B cell (primary cell): ENCODE data around the gene ITGB7. TPM values are rescaled to one million over a fixed set of nuclear protein-coding genes. Genes with fewer than 3 reads are reported as not detected.

Experiments used
- ATAC-seq: fragments of 200-7000 bp; cut with Tn5 transposase; one replicate; pipeline ENCODE4 v1.10.0; 2021; ENCODE audit warnings: low read depth, mild to moderate bottlenecking, moderate number of reproducible peaks, moderate library complexity
- CTCF ChIA-PET: fragments of 350-600 bp; sonication (Branson Sonifier 250); formaldehyde crosslinking; loops from one replicate; lab custom pipeline; 2021; ENCODE audit warnings: antibody characterized with exemption, inconsistent platforms; lab: Charles Lee
- POLR2A ChIA-PET: fragments of 350-600 bp; sonication (Branson Sonifier 250); formaldehyde crosslinking; loops from one replicate; lab custom pipeline; 2021; ENCODE audit warnings: antibody characterized with exemption; lab: Charles Lee
- DNase-seq: peaks from one replicate; pipeline ENCODE4 v3.0.0; 2013
- H2AFZ ChIP-seq: 2 replicates; pipeline ENCODE4 v1.6.1; 2012; ENCODE audit warnings: mild to moderate bottlenecking, low read depth, low read length; ENCODE audit not compliant: insufficient read depth, poor library complexity, severe bottlenecking
- H3K27ac ChIP-seq, 2 donors: 1 replicate in 1 of 2; 2 replicates in 1 of 2; pipeline ENCODE4 v1.5.1; 2012 to 2013; ENCODE audit warnings: low read length in 2 of 2, mild to moderate bottlenecking in 2 of 2, moderate library complexity in 1 of 2
- H3K27me3 ChIP-seq, 4 experiments: fragments of 200-600 bp in 1 of 4; sonication (generic) in 1 of 4; replicated peaks in 1 of 4; 1 replicate in 2 of 4; 2 replicates in 2 of 4; pipeline versions ENCODE4 v1.6.1 to v1.7.0; 2013 to 2016; ENCODE audit warnings: low read length in 3 of 4, mild to moderate bottlenecking in 2 of 4, mixed read lengths in 1 of 4, moderate library complexity in 1 of 4; ENCODE audit not compliant: insufficient read depth in 4 of 4, control insufficient read depth in 3 of 4; ENCODE audit errors: control extremely low read depth in 1 of 4
- H3K36me3 ChIP-seq, 2 experiments: replicated peaks in 1 of 2; 1 replicate in 1 of 2; 2 replicates in 1 of 2; pipeline versions ENCODE4 v1.6.1 to v1.7.1; 2013; ENCODE audit warnings: low read length in 1 of 2; ENCODE audit not compliant: insufficient read depth in 2 of 2, control insufficient read depth in 1 of 2; ENCODE audit errors: control extremely low read depth in 1 of 2, extremely low read depth in 1 of 2
- H3K4me1 ChIP-seq, 2 donors: fragments of 200-600 bp in 1 of 2; sonication (generic) in 1 of 2; 1 replicate in 1 of 2; 2 replicates in 1 of 2; pipeline versions ENCODE4 v1.5.1 to v1.6.1; 2013 to 2017; ENCODE audit warnings: low read length in 2 of 2; ENCODE audit not compliant: control insufficient read depth in 2 of 2, insufficient read depth in 2 of 2
- H3K4me2 ChIP-seq: replicated peaks from 2 replicates; pipeline ENCODE3; 2012; ENCODE audit warnings: mild to moderate bottlenecking, low read depth, low read length; ENCODE audit not compliant: poor library complexity, severe bottlenecking
- H3K4me3 ChIP-seq, 5 experiments: fragments of 200-600 bp in 1 of 5; sonication (generic) in 1 of 5; 1 replicate in 3 of 5; 2 replicates in 2 of 5; pipeline versions ENCODE4 v1.5.1 to v1.7.0; 2011 to 2016; ENCODE audit warnings: low read length in 4 of 5, mild to moderate bottlenecking in 4 of 5, low read depth in 2 of 5, control low read depth in 1 of 5, moderate library complexity in 1 of 5; ENCODE audit not compliant: insufficient read depth in 1 of 5; ENCODE audit errors: control extremely low read depth in 1 of 5, extremely low read depth in 1 of 5
- H3K79me2 ChIP-seq: fragments of 200-600 bp; sonication (generic); one replicate; pipeline ENCODE4 v1.6.0; 2016; ENCODE audit warnings: low read length; ENCODE audit not compliant: control insufficient read depth, insufficient read depth
- H3K9ac ChIP-seq: fragments of 200-600 bp; sonication (generic); 2 replicates; pipeline ENCODE4 v1.6.1; 2017; ENCODE audit warnings: mild to moderate bottlenecking, low read length, moderate library complexity
- H3K9me3 ChIP-seq, 3 donors: one replicate each; pipeline versions ENCODE4 v1.6.1 to v1.7.1; 2013; ENCODE audit warnings: low read length in 2 of 3; ENCODE audit not compliant: control insufficient read depth in 2 of 3, insufficient read depth in 1 of 3; ENCODE audit errors: control extremely low read depth in 1 of 3
- H4K20me1 ChIP-seq: 2 replicates; pipeline ENCODE4 v1.6.0; 2012; ENCODE audit warnings: mild to moderate bottlenecking, low read length; ENCODE audit not compliant: insufficient read depth, control insufficient read depth, poor library complexity, severe bottlenecking
- H3K27ac Mint-ChIP-seq: one replicate; pipeline ENCODE4 v1.8.0; 2021; ENCODE audit warnings: mixed read lengths
- H3K27me3 Mint-ChIP-seq: one replicate; pipeline ENCODE4 v1.8.0; 2021; ENCODE audit warnings: mixed read lengths
- H3K4me1 Mint-ChIP-seq: one replicate; pipeline ENCODE4 v1.8.0; 2021; ENCODE audit warnings: mixed read lengths
- H3K4me3 Mint-ChIP-seq: one replicate; pipeline ENCODE4 v1.8.0; 2021; ENCODE audit warnings: mixed read lengths
- H3K9me3 Mint-ChIP-seq: one replicate; pipeline ENCODE4 v1.8.0; 2022; ENCODE audit warnings: mixed read lengths; ENCODE audit not compliant: insufficient read depth
- CTCF ChIP-seq: fragments of 200-600 bp; IDR thresholded peaks from one replicate; pipeline ENCODE4 v1.8.0; 2022; ENCODE audit warnings: antibody characterized with exemption, mild to moderate bottlenecking
- EZH2 ChIP-seq: IDR thresholded peaks from 2 replicates; pipeline ENCODE4 v1.6.1; 2012; ENCODE audit warnings: borderline replicate concordance, low read depth, mild to moderate bottlenecking, moderate library complexity, low read length; ENCODE audit not compliant: insufficient read depth, poor library complexity, severe bottlenecking
- WGBS: methylation state at CpG from one replicate; pipeline ENCODE4 v1.1.5; 2013; ENCODE audit warnings: missing lambda C conversion rate; ENCODE audit not compliant: insufficient coverage; 5-methylcytosine and 5-hydroxymethylcytosine counted together
- intact Hi-C: fragments of 100-400 bp; cut with micrococcal nuclease; formaldehyde crosslinking; loops from one replicate; pipeline ENCODE4 v1.10.0; 2022
- polyA plus RNA-seq: library from polyadenylated mRNA; depleted of rRNA; stranded (reverse); fragments of >200 nt; gene quantifications from 2 replicates; pipeline ENCODE4 v1.2.3, GENCODE V29; 2012
- total RNA-seq, 2 donors: library from RNA; stranded (reverse); fragments of 120-200 nt in 1 of 2; gene quantifications; 1 replicate in 1 of 2; 2 replicates in 1 of 2; pipeline versions ENCODE4 v1.2.3 to v1.2.4, GENCODE V29; 2013 to 2022

ITGB7 gene
- total and polyA plus RNA-seq, 2 donors (not counting 1 experiment from before 2014, with no cell fraction given): 199 to 265 TPM

GRCh38 chr12:53208435-53208834, 1.4 kb upstream of the ITGB7 start:
- POLR2A ChIA-PET: interaction anchor here (0.5 to 4.1 kb wide), 8 partner anchors 9 to 115 kb away, joined by 3 to 21 read pairs (median 6); partner anchors contain the start of genes CSAD, ESPL1 and ZNF740
- peaks cover 76 to 85% of the 10 kb centered on the region in 2 donors for H3K4me1 ChIP-seq
- H3K27ac ChIP-seq: peak overlapping the region; percentile 73 to 91
- peak overlapping the region; percentile 88 for H3K9ac ChIP-seq
- CTCF ChIA-PET: interaction anchor here (1.0 to 17.1 kb wide), 11 partner anchors 4 to 139 kb away, joined by 3 to 721 read pairs (median 123); partner anchors contain the start of genes AAAS, CSAD, ESPL1 and ITGB7
- H4K20me1 ChIP-seq: peaks cover 10% of the 10 kb centered on the region
- no peak for TF ChIP-seq CTCF
- no peaks in the 10 kb centered on the region for H3K27me3 ChIP-seq
- H3K36me3 ChIP-seq: peaks cover 0 to 17% of the 10 kb centered on the region in 2 experiments
- peak overlapping the region; percentile 98 for H3K4me2 ChIP-seq
- 100% methylated on average over 1 of the region's 2 CpGs for WGBS
- Mint-ChIP-seq H3K4me3 (peak overlapping the region; percentile 94), H3K4me1 (peaks cover 68% of the 10 kb centered on the region), H3K9me3 (no peaks in the 10 kb centered on the region), H3K27me3 (no peaks in the 10 kb centered on the region), H3K27ac (peak overlapping the region; percentile 96)
- peak overlapping the region in 4 of 5 experiments; percentile 43 to 77 (median 63) for H3K4me3 ChIP-seq
- ATAC-seq: no peak
- intact Hi-C loops: no loop called here
- H2AFZ ChIP-seq: no peak overlapping the region
- no peaks in the 10 kb centered on the region for H3K9me3 ChIP-seq
- no peak for DNase-seq
- peaks cover 73% of the 10 kb centered on the region for H3K79me2 ChIP-seq

GRCh38 chr12:53205747-53206419, 1.2 kb downstream of the ITGB7 start:
- peak overlapping the region; percentile 68 to 90 (median 73) for H3K4me3 ChIP-seq
- H3K27ac Mint-ChIP-seq: peak overlapping the region; percentile 81
- peak overlapping the region; percentile 65 to 91 for H3K27ac ChIP-seq
- ChIA-PET CTCF (interaction anchor here (0.6 to 17.1 kb wide), 8 partner anchors 7 to 1091 kb away, joined by 3 to 721 read pairs (median 6); partner anchors contain the start of genes AAAS, ITGB7, MYG1 and PFDN5), POLR2A (interaction anchor here (0.9 to 1.3 kb wide), 2 partner anchors 25 kb away, joined by 3 to 4 read pairs; partner anchors contain the start of genes CSAD and ZNF740)
- no peaks in the 10 kb centered on the region for H3K9me3 ChIP-seq
- DNase-seq: peak; percentile 40
- H3K4me1 ChIP-seq: peaks cover 95 to 99% of the 10 kb centered on the region in 2 donors
- H3K79me2 ChIP-seq: peaks cover 93% of the 10 kb centered on the region
- H4K20me1 ChIP-seq: peaks cover 24% of the 10 kb centered on the region
- no peaks in the 10 kb centered on the region for H3K9me3 Mint-ChIP-seq
- peak overlapping the region; percentile 82 for H3K4me3 Mint-ChIP-seq
- peaks cover 74% of the 10 kb centered on the region for H3K4me1 Mint-ChIP-seq
- no peaks in the 10 kb centered on the region for H3K27me3 Mint-ChIP-seq
- no peaks in the 10 kb centered on the region for H3K27me3 ChIP-seq
- intact Hi-C loops: loop anchor here (2.0 kb wide), 2 partner anchors 15 to 25 kb away; partner anchors contain the start of genes CSAD and ZNF740
- peak overlapping the region; percentile 84 for H3K9ac ChIP-seq
- TF ChIP-seq EZH2 (no peak), CTCF (no peak)
- 6% methylated on average over 7 of the region's 7 CpGs for WGBS
- ATAC-seq: peak; percentile 53
- peak overlapping the region; percentile 52 for H2AFZ ChIP-seq
- H3K4me2 ChIP-seq: peak overlapping the region; percentile 91
- H3K36me3 ChIP-seq: peaks cover 0 to 11% of the 10 kb centered on the region in 2 experiments
